OCI-LY7 (cell line): ENCODE data around the gene GNAT3. TPM values are rescaled to one million over a fixed set of nuclear protein-coding genes. Genes with fewer than 3 reads are reported as not detected.

Experiments
- BruUV-seq: library from RNA; stranded (reverse); fragments of 400-500 nt; replicated peaks from 2 replicates; lab custom pipeline; 2021; lab: Mats Ljungman, UMichigan
- CTCF ChIA-PET: fragments of 300-600 bp; sonication (Branson Sonifier 250); formaldehyde crosslinking; loops from one replicate; lab custom pipeline; 2022; ENCODE audit warnings: antibody characterized with exemption; ENCODE audit not compliant: unreplicated experiment; lab: Charles Lee
- POLR2A ChIA-PET: fragments of 300-600 bp; sonication (Branson Sonifier 250); formaldehyde crosslinking; loops from one replicate; lab custom pipeline; 2022; ENCODE audit warnings: antibody characterized with exemption; lab: Charles Lee
- DNase-seq: peaks from one replicate; pipeline ENCODE4 v3.0.0-alpha.2; 2015; ENCODE audit warnings: low spot score
- H2AFZ ChIP-seq: fragments of 200-600 bp; sonication (generic), shearing (Covaris generic); 2 replicates; pipeline ENCODE4 v1.6.1; 2014; ENCODE audit warnings: mild to moderate bottlenecking, antibody characterized with exemption, low read length, moderate library complexity
- H3K27ac ChIP-seq: fragments of 200-600 bp; sonication (generic); 2 replicates; pipeline ENCODE4 v1.5.1; 2014; ENCODE audit warnings: mixed run types, low read depth, mild to moderate bottlenecking, moderate library complexity, low read length, inconsistent platforms; ENCODE audit not compliant: poor library complexity, severe bottlenecking
- H3K36me3 ChIP-seq: fragments of 200-600 bp; sonication (generic); 2 replicates; pipeline ENCODE4 v1.6.1; 2014; ENCODE audit warnings: mild to moderate bottlenecking, antibody characterized with exemption, low read length, moderate library complexity, mixed read lengths; ENCODE audit not compliant: insufficient read depth
- H3K4me1 ChIP-seq: fragments of 200-600 bp; sonication (generic); 2 replicates; pipeline ENCODE4 v1.5.1; 2014; ENCODE audit warnings: mild to moderate bottlenecking, low read length; ENCODE audit not compliant: insufficient read depth, poor library complexity, severe bottlenecking
- H3K4me2 ChIP-seq: fragments of 200-600 bp; sonication (generic); 2 replicates; pipeline ENCODE4 v1.6.1; 2014; ENCODE audit warnings: mild to moderate bottlenecking, low read length
- H3K4me3 ChIP-seq: fragments of 200-600 bp; sonication (generic); 2 replicates; pipeline ENCODE4 v1.5.1; 2014; ENCODE audit warnings: mild to moderate bottlenecking, low read depth, low read length; ENCODE audit not compliant: poor library complexity, severe bottlenecking
- H3K79me2 ChIP-seq: fragments of 200-600 bp; sonication (generic); 2 replicates; pipeline ENCODE4 v1.6.1; 2016; ENCODE audit warnings: low read depth, mild to moderate bottlenecking, low read length, moderate library complexity, mixed read lengths; ENCODE audit not compliant: insufficient read depth
- H3K9me2 ChIP-seq: fragments of 200-600 bp; sonication (generic); 2 replicates; pipeline ENCODE4 v1.6.1; 2016; ENCODE audit warnings: mild to moderate bottlenecking, low read length, mixed read lengths; ENCODE audit not compliant: insufficient read depth
- H3K9me3 ChIP-seq: fragments of 200-600 bp; sonication (generic); 2 replicates; pipeline ENCODE4 v1.6.1; 2014; ENCODE audit warnings: mild to moderate bottlenecking, mixed run types, low read length, mixed read lengths
- H4K20me1 ChIP-seq: fragments of 200-600 bp; sonication (generic); 2 replicates; pipeline ENCODE4 v1.6.1; 2014; ENCODE audit warnings: mild to moderate bottlenecking, antibody characterized with exemption, low read length, moderate library complexity, mixed read lengths; ENCODE audit not compliant: insufficient read depth
- CTCF ChIP-seq: fragments of 200-600 bp; sonication (generic); conservative IDR thresholded peaks from 2 replicates; pipeline ENCODE4 v1.5.1; 2014; ENCODE audit warnings: mild to moderate bottlenecking, antibody characterized with exemption, low read length, moderate library complexity, mixed read lengths
- EZH2phosphoT487 ChIP-seq: fragments of 200-600 bp; sonication (generic); IDR thresholded peaks from 2 replicates; pipeline ENCODE4 v1.6.1; 2018; ENCODE audit warnings: low read depth, borderline replicate concordance, mild to moderate bottlenecking, mixed run types, antibody characterized with exemption, low read length, moderate library complexity, mixed read lengths
- intact Hi-C: fragments of 100-400 bp; cut with micrococcal nuclease; formaldehyde crosslinking; loops from one replicate; pipeline ENCODE4 v1.10.0; 2022; ENCODE audit not compliant: unreplicated experiment
- total RNA-seq, 2 experiments: library from RNA; depleted of rRNA in 1 of 2; stranded (reverse); fragments of >200 nt in 1 of 2; shearing (Covaris generic) in 1 of 2; gene quantifications; 2 replicates each; pipeline ENCODE4 v1.2.3, GENCODE V29; 2014 to 2022

The GNAT3 gene
- total RNA-seq, 2 experiments from 2014 or later = not detected

GRCh38 chr7:80450621-80451308 lies 61.1 kb downstream of the GNAT3 start:
- no TSS peak for BruUV-seq
- Histone ChIP-seq H3K4me1 (no peaks in the 10 kb centered on the region), H3K4me2 (no peak overlapping the region), H3K9me2 (no peaks in the 10 kb centered on the region), H4K20me1 (no peaks in the 10 kb centered on the region), H3K9me3 (no peaks in the 10 kb centered on the region), H3K36me3 (no peaks in the 10 kb centered on the region), H3K79me2 (no peaks in the 10 kb centered on the region), H2AFZ (no peak overlapping the region), H3K4me3 (no peak overlapping the region), H3K27ac (no peak overlapping the region)
- TF ChIP-seq CTCF (no peak), EZH2phosphoT487 (no peak)
- CTCF ChIA-PET = no interaction called here
- POLR2A ChIA-PET = interaction anchor here (0.6 kb wide), 1 partner anchor 200 kb away, joined by 4 read pairs; no protein-coding TSS in a partner anchor
- DNase-seq = no peak
- intact Hi-C loops = loop anchor here (5.0 kb wide), 1 partner anchor 393 kb away; no protein-coding TSS in a partner anchor

GRCh38 chr7:80449836-80450235 lies 62.0 kb downstream of the GNAT3 start:
- Histone ChIP-seq H3K9me3 (no peaks in the 10 kb centered on the region), H3K27ac (no peak overlapping the region), H3K4me2 (no peak overlapping the region), H3K4me1 (no peaks in the 10 kb centered on the region), H2AFZ (no peak overlapping the region), H3K9me2 (no peaks in the 10 kb centered on the region), H3K79me2 (no peaks in the 10 kb centered on the region), H3K4me3 (no peak overlapping the region), H3K36me3 (no peaks in the 10 kb centered on the region), H4K20me1 (no peaks in the 10 kb centered on the region)
- no TSS peak for BruUV-seq
- CTCF ChIA-PET = no interaction called here
- TF ChIP-seq CTCF (no peak), EZH2phosphoT487 (no peak)
- DNase-seq = no peak
- intact Hi-C loops = loop anchor here (5.0 kb wide), 1 partner anchor 393 kb away; no protein-coding TSS in a partner anchor
- POLR2A ChIA-PET = no interaction called here

- Histone ChIP-seq H3K4me1 (no peaks in the 10 kb centered on the region), H3K9me2 (no peaks in the 10 kb centered on the region), H4K20me1 (no peaks in the 10 kb centered on the region), H3K79me2 (no peaks in the 10 kb centered on the region), H3K4me2 (no peak overlapping the region), H3K9me3 (no peaks in the 10 kb centered on the region), H3K36me3 (no peaks in the 10 kb centered on the region), H3K4me3 (no peak overlapping the region), H2AFZ (no peak overlapping the region), H3K27ac (no peak overlapping the region)
- no peak for DNase-seq
- BruUV-seq = no TSS peak
- no peak for TF ChIP-seq EZH2phosphoT487
- TF ChIP-seq CTCF = no peak
- ChIA-PET CTCF (no interaction called here), POLR2A (no interaction called here)
- intact Hi-C loops = no loop called here
Observed at GRCh38 chr7:80445351-80445750, 66.5 kb downstream of the GNAT3 start.
